ENCODE measurements around the gene EVX2.
A peak's percentile ranks its signal among the peaks of the same experiment; 100 is the strongest.

The EVX2 gene

DNA sequence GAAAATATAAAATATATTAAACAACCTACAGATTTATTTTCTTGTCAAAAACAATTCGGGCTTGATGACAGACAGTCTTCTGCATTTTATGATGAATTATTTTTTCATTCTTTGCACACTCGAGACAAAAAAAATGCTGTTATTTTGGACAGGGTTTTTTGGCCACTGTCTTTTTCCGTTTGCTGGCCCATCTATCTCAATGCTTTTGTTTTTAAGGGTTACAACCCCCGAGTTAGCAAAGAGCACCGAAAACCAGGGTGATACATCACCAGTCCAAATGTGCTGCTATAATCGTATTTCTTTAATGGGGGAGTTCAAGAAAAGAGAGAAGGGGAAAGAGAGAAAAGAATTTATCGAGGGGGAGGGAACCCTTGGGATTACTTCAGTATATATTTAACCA is 7.7 kb downstream of the EVX2 start:
- no peak overlapping the region for H3K4me3 ChIP-seq (ENCODE audit: low read depth, low read length)
- H3K4me1 ChIP-seq (ENCODE audit: control insufficient read depth, insufficient read depth, low read length) = peaks cover 7% of the 10 kb centered on the region; the same call in 1 of the 2 replicates
- no peaks in the 10 kb centered on the region for H3K36me3 ChIP-seq (ENCODE audit: control insufficient read depth, insufficient read depth, low read length)
- no peak overlapping the region for H3K9ac ChIP-seq (ENCODE audit: low read length)
- H3K27ac ChIP-seq (ENCODE audit: low read depth, low read length) = no peak overlapping the region
- H3K27me3 ChIP-seq (ENCODE audit: control insufficient read depth, insufficient read depth, low read length) = peaks cover 96% of the 10 kb centered on the region
- no peaks in the 10 kb centered on the region for H3K9me3 ChIP-seq (ENCODE audit: control insufficient read depth, insufficient read depth, low read depth, low read length)

DNA sequence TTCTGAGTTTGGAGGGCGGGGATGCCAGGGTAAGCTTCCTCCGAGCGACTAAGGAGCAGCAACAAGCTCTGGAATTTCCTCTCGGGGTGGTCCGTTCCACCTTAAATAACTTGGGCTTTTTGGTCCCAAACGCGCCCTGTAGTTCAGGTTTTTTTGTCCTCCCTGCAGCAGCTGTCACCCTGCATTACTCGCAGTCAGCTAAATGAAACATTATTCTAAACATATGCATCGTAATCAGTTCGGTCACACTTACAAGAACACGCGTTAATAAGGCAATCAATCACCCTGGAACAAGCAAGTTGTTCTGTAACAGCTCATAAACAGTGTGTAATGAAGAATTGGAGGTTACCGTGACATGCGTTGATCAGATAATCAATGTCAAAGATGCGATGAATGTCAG is 8.3 kb downstream of the EVX2 start:
- H3K4me1 ChIP-seq (ENCODE audit: control insufficient read depth, insufficient read depth, low read length) = 0 out of 2 replicates have a peak, but pooled peaks cover under 1% of the 10 kb centered on the region
- H3K27me3 ChIP-seq (ENCODE audit: control insufficient read depth, insufficient read depth, low read length) = peaks cover 96% of the 10 kb centered on the region
- H3K9me3 ChIP-seq (ENCODE audit: control insufficient read depth, insufficient read depth, low read depth, low read length) = no peaks in the 10 kb centered on the region
- H3K36me3 ChIP-seq (ENCODE audit: control insufficient read depth, insufficient read depth, low read length) = no peaks in the 10 kb centered on the region
- H3K4me3 ChIP-seq (ENCODE audit: low read depth, low read length) = peak overlapping the region; percentile 13
- no peak overlapping the region for H3K9ac ChIP-seq (ENCODE audit: low read length)
- no peak overlapping the region for H3K27ac ChIP-seq (ENCODE audit: low read depth, low read length)

DNA sequence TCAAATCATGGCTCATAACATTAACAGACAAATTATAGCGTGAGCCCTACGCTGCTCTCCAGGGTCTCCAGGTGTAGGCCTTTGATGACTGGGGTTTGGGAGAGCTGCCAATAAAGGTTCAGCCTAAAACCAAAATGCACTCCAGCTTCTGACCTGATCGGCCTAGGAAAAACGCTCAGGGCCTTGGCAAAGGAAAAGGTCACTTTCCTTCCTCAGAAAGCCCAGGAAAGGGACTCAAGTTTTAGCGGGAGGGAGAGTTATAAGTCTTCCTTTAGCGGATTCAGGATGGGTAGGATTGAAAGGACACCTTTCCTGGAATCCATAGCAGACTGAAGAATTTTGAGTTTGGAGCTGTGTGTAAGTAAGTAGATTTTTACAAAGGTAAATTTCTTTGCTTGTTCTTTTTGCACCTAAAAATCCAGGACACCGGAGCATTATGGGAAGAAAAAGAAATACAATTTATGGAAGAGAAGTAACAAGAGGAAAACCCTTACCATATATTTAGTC is 8.8 kb downstream of the EVX2 start:
- H3K27ac ChIP-seq (ENCODE audit: low read depth, low read length) = no peak overlapping the region
- 0 out of 2 replicates have a peak overlapping the region, but pooled peaks have one; percentile 13 for H3K4me3 ChIP-seq (ENCODE audit: low read depth, low read length)
- peaks cover 98% of the 10 kb centered on the region for H3K27me3 ChIP-seq (ENCODE audit: control insufficient read depth, insufficient read depth, low read length)
- no peak overlapping the region for H3K9ac ChIP-seq (ENCODE audit: low read length)
- H3K9me3 ChIP-seq (ENCODE audit: control insufficient read depth, insufficient read depth, low read depth, low read length) = no peaks in the 10 kb centered on the region
- no peaks in the 10 kb centered on the region for H3K36me3 ChIP-seq (ENCODE audit: control insufficient read depth, insufficient read depth, low read length)
- H3K4me1 ChIP-seq (ENCODE audit: control insufficient read depth, insufficient read depth, low read length) = no peaks in the 10 kb centered on the region

DNA sequence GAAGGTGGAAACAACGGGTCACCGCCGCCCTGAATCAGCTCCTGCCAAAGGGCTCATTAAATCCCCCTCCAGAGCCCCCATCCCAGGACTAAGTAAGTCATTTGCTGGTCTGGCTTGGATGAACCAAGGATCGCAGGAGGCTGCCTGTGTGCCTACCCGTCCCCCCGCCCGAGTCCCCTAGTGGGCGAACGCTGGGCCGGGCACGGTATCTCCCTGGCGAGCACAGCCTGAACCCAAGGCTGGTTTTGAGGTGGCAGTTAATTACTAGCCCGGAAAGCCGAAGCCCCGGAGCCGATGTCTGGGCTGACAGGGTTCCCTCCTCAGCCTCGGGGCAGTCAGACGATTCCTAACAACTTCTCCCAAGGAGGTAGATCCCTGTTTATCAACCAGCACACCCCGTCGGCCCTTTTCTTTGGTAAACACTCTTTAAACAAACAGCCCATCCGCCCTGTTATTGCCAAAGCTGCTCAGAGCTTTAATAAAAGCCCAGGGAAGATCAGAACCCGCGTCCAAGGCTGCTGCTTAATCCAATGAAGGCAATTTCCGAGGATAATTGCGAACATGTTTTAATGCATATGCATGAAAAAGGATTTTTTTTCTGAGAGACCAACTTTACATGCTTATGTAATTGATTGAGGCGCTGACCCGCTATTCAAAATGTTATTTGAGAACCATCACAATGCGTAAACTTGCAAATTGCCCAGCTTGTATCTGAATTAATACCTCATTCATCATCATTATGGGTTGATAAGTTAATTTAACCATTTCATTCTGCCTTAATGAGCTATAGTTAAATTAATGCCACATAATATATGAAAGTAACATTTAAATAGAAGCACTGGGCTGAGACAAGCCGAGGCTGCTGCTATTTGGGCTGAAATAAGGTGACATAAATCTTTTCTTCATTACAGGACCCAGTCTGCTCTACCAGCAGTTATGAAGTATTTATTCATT is 10.5 kb downstream of the EVX2 start:
- no peak overlapping the region for H3K4me3 ChIP-seq (ENCODE audit: low read depth, low read length)
- peaks cover 100% of the 10 kb centered on the region for H3K27me3 ChIP-seq (ENCODE audit: control insufficient read depth, insufficient read depth, low read length)

DNA sequence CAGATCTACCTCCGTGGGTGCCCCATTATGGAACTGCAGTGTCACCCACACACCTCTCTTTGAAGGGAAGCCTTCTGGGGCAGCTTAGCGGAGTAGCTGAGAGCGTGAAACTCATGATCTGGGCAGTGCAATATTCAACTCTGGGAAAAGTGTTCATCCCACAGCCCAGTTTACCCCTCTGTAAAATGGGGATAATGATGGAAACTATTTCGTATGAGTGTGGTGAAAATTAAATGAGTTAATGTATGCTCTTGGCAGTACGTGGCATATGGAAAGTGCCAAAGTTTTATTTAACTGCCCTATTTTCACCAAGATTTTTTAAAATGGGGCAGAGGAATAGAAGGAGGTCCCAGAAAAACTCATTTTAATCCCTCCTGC is 11.5 kb downstream of the EVX2 start:
- Histone ChIP-seq H3K27ac (ENCODE audit: low read depth, low read length) (no peak overlapping the region), H3K4me1 (ENCODE audit: control insufficient read depth, insufficient read depth, low read length) (0 out of 2 replicates have a peak, but pooled peaks cover 2% of the 10 kb centered on the region), H3K27me3 (ENCODE audit: control insufficient read depth, insufficient read depth, low read length) (peaks cover 100% of the 10 kb centered on the region), H3K4me3 (ENCODE audit: low read depth, low read length) (no peak overlapping the region), H3K9ac (ENCODE audit: low read length) (no peak overlapping the region), H3K9me3 (ENCODE audit: control insufficient read depth, insufficient read depth, low read depth, low read length) (0 out of 2 replicates have a peak, but pooled peaks cover 3% of the 10 kb centered on the region), H3K36me3 (ENCODE audit: control insufficient read depth, insufficient read depth, low read length) (no peaks in the 10 kb centered on the region)

More for the DNA sequence above, 10.5 kb downstream of the EVX2 start:
- Histone ChIP-seq H3K9ac (ENCODE audit: low read length) (no peak overlapping the region), H3K9me3 (ENCODE audit: control insufficient read depth, insufficient read depth, low read depth, low read length) (0 out of 2 replicates have a peak, but pooled peaks cover 3% of the 10 kb centered on the region), H3K27ac (ENCODE audit: low read depth, low read length) (no peak overlapping the region), H3K36me3 (ENCODE audit: control insufficient read depth, insufficient read depth, low read length) (no peaks in the 10 kb centered on the region), H3K4me1 (ENCODE audit: control insufficient read depth, insufficient read depth, low read length) (0 out of 2 replicates have a peak, but pooled peaks cover under 1% of the 10 kb centered on the region)

DNA sequence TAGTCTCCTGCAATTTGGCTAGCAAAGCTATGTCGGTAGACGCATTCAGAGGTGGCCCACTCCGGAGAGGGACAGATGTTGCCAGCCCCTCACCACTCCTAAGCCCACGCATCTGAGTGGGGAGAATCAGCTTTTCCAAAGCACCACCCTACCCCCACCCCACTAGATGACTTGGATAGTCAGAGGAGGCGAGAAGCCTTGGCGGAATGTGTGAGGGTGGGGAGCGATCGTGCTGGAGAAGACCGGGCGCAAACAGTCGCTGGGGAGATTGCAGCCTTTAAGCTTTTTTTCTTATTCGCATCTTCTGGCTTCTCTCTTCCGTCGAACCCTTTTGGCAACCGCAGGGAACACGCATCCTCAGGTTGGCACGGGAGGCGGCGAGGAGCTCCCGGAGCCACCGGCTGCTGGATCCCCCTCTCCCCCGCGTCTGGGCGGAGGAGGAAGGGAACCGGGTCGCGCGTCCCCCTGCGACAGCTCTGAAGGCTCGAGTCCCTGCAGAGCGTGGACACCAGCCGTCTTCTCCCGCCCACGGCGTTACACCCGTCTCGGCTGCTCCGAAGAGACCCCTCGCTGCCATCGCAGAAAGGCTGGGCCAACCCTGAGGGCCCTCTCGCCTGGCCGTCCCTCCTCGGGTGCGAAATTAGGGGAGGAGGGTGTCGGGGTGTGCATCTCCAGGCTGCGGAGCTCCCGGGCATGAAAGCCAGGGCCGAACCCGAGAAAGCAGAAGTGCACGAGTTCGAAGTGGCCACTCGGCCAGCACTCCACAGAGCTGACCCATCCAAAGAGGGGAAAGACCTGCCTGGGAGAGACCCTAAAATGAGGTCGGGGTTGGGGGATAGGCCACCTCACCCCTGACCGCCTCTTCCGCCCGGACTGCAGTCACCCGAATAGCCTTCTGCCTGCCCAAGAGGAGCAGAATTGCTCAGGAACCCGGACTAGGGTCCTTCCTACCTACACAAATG is 12.2 kb downstream of the EVX2 start:
- H3K9ac ChIP-seq (ENCODE audit: low read length) = no peak overlapping the region
- H3K4me3 ChIP-seq (ENCODE audit: low read depth, low read length) = no peak overlapping the region
- H3K4me1 ChIP-seq (ENCODE audit: control insufficient read depth, insufficient read depth, low read length) = 0 out of 2 replicates have a peak, but pooled peaks cover 2% of the 10 kb centered on the region
- no peak overlapping the region for H3K27ac ChIP-seq (ENCODE audit: low read depth, low read length)
- peaks cover 100% of the 10 kb centered on the region for H3K27me3 ChIP-seq (ENCODE audit: control insufficient read depth, insufficient read depth, low read length)
- 0 out of 2 replicates have a peak, but pooled peaks cover 3% of the 10 kb centered on the region for H3K9me3 ChIP-seq (ENCODE audit: control insufficient read depth, insufficient read depth, low read depth, low read length)
- H3K36me3 ChIP-seq (ENCODE audit: control insufficient read depth, insufficient read depth, low read length) = no peaks in the 10 kb centered on the region

DNA sequence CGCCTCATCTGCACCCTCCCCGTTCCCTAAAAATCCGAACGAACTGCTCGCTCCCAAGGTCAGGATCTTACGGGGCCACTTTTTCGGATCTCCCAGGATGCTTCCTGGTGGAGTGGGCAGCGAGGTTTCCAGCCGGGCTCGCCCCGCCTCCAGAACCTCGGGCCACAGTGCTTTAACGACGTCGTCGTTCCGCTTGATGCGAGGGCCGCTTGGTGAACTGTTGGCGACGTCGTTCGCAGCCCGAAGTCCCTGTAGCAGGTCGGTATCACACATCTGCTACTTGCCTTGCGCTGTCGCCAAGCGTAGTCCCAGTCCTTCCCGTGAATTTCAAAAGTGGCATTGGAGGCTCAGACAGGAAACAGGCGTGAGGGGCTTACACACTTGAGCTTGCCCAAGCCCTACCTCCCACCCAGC is 15.3 kb downstream of the EVX2 start:
- Histone ChIP-seq H3K27ac (ENCODE audit: low read depth, low read length) (no peak overlapping the region), H3K4me3 (ENCODE audit: low read depth, low read length) (0 out of 2 replicates have a peak overlapping the region, but pooled peaks have one; percentile 12), H3K9ac (ENCODE audit: low read length) (no peak overlapping the region), H3K27me3 (ENCODE audit: control insufficient read depth, insufficient read depth, low read length) (peaks cover 100% of the 10 kb centered on the region), H3K4me1 (ENCODE audit: control insufficient read depth, insufficient read depth, low read length) (0 out of 2 replicates have a peak, but pooled peaks cover 2% of the 10 kb centered on the region), H3K36me3 (ENCODE audit: control insufficient read depth, insufficient read depth, low read length) (no peaks in the 10 kb centered on the region), H3K9me3 (ENCODE audit: control insufficient read depth, insufficient read depth, low read depth, low read length) (0 out of 2 replicates have a peak, but pooled peaks cover 3% of the 10 kb centered on the region)

DNA sequence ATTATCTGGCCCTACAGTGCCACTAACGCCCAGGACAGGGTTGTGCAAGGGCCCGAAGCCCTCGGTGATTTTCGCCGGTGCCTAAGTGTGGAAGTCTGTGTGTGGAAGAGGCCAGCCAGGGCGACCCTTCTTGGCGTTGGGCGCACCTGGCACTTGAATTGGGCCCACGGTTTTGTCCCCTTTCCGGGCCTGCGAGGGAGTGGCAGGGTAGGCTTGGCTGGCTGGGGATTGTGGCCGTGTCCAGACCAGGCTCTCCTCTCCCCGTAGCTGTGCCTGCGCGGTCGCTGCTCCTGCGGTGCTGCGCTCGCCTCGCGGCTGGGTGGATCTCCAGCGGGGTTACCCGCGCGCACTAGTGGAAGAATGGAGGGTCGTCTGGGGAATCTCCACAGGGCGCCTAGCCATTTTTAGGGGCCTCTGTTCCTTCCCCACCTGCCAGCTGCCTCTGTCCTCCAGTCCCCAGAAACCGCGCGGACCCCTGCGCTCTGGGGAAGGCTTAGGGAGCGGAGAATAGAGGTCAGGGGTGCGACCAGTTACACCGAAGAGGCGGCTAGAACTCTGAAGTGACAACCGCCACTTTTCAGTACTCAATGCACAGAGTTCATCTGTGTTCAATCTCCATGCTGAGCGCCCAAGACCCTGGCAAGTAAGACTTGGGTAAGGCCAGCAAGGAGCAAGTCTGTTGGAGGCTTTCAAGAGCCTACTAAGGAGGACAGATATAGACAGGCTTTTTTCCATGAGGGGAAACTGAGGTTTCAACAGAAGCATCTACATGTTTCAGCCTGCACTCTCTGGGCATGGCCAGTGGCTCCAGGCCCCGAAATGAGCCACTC is 16.0 kb downstream of the EVX2 start:
- Histone ChIP-seq H3K27ac (ENCODE audit: low read depth, low read length) (no peak overlapping the region), H3K36me3 (ENCODE audit: control insufficient read depth, insufficient read depth, low read length) (no peaks in the 10 kb centered on the region), H3K9ac (ENCODE audit: low read length) (no peak overlapping the region), H3K9me3 (ENCODE audit: control insufficient read depth, insufficient read depth, low read depth, low read length) (0 out of 2 replicates have a peak, but pooled peaks cover 3% of the 10 kb centered on the region), H3K4me1 (ENCODE audit: control insufficient read depth, insufficient read depth, low read length) (0 out of 2 replicates have a peak, but pooled peaks cover 2% of the 10 kb centered on the region), H3K4me3 (ENCODE audit: low read depth, low read length) (0 out of 2 replicates have a peak overlapping the region, but pooled peaks have one; percentile 12), H3K27me3 (ENCODE audit: control insufficient read depth, insufficient read depth, low read length) (peaks cover 96% of the 10 kb centered on the region)

DNA sequence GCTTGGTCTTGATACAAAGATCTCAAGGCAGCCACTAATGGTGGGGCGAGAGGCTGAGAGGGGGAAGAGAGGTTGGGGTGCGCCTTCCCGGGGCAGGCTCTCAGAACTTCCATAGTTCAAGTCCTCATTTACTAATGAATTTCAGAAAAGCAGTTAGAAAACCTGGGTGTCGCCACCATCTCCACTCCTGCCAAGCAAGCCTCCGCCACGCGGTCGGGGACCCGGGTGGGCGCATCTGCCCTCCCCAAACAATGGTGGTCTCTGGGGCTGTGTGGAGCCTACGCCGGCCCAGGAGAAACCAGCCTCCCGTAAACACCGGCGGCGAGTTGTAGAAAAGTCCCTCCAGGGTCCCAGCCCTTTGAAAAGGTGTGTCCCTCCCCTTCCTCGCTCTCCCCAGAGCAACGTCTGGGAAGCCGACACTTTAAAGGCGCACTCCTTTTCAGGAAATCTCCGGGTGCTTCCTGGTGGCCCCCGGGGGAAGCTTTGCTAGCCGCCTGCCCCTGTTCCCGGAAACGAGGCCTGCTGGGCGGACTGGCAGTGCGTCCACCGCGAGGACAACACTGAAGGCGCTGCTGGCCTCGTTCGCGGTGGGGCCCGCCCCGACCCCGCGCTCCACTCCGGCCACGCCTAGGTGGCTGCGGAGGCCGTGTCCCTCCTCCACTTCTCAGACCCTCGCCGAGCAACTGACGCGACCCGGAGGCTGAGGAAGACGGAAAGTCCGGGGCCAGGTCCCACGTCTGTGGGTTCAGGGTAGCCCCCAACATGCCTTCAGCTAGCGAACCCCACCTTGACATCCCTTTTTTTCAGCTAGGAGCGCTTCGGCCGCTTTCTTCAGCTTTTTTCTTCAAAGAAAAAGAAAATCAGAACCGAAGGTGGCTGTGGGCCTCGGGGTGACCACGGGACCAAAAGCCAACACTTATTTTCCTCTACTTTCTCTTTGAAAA is 16.8 kb downstream of the EVX2 start:
- Histone ChIP-seq H3K27me3 (ENCODE audit: control insufficient read depth, insufficient read depth, low read length) (peaks cover 88% of the 10 kb centered on the region), H3K27ac (ENCODE audit: low read depth, low read length) (no peak overlapping the region), H3K9ac (ENCODE audit: low read length) (no peak overlapping the region)

More for the DNA sequence above, 16.8 kb downstream of the EVX2 start:
- Histone ChIP-seq H3K4me3 (ENCODE audit: low read depth, low read length) (peak overlapping the region; percentile 30; the same call in 1 of the 2 replicates), H3K9me3 (ENCODE audit: control insufficient read depth, insufficient read depth, low read depth, low read length) (0 out of 2 replicates have a peak, but pooled peaks cover 3% of the 10 kb centered on the region), H3K4me1 (ENCODE audit: control insufficient read depth, insufficient read depth, low read length) (0 out of 2 replicates have a peak, but pooled peaks cover 2% of the 10 kb centered on the region), H3K36me3 (ENCODE audit: control insufficient read depth, insufficient read depth, low read length) (no peaks in the 10 kb centered on the region)
